K562 (cell line): Measurements from ENCODE around the gene TMEM33. TPM values are rescaled to one million over a fixed set of nuclear protein-coding genes. Genes with fewer than 3 reads are reported as not detected.

Source experiments
- FOXK2 ChIP-seq, 2 experiments: fragments of 450-650 bp; IDR thresholded peaks in 1 of 2; conservative IDR thresholded peaks in 1 of 2; 2 replicates each; pipeline ENCODE4 v1.6.1; 2016; ENCODE audit warnings: low read depth in 2 of 2, mild to moderate bottlenecking in 1 of 2
- HDAC1 ChIP-seq, 2 experiments: fragments of 450-650 bp; IDR thresholded peaks; 2 replicates each; pipeline ENCODE4 v1.6.1; 2016 to 2017; ENCODE audit warnings: inconsistent platforms in 1 of 2, mild to moderate bottlenecking in 1 of 2, moderate library complexity in 1 of 2
- KDM4B ChIP-seq, 2 experiments: fragments of 450-650 bp in 1 of 2; sonication (generic) in 1 of 2; IDR thresholded peaks; 2 replicates each; pipeline ENCODE4 v1.6.1; 2016 to 2017; ENCODE audit warnings: borderline replicate concordance in 2 of 2, antibody characterized with exemption in 1 of 2, low read depth in 1 of 2, mild to moderate bottlenecking in 1 of 2
- MYC ChIP-seq, 2 experiments: fragments of 250-450 bp in 1 of 2; sonication (Bioruptor Pico) in 1 of 2; IDR thresholded peaks; 2 replicates each; pipeline versions ENCODE4 v1.5.1 to v1.6.1; 2012 to 2021; ENCODE audit warnings: low read depth in 2 of 2, borderline replicate concordance in 1 of 2, improper control_type of control experiment in 1 of 2, low read length in 1 of 2, mild to moderate bottlenecking in 1 of 2, moderate library complexity in 1 of 2
- polyA plus RNA-seq, 8 experiments: library from polyadenylated mRNA; depleted of rRNA in 4 of 8; stranded (reverse) in 5 of 8; unstranded in 3 of 8; fragments of >200 nt; fragmentation: Nextera tagmentation in 2 of 8; fragmentation: Illumina TruSeq in 1 of 8; extraction: Ambion mirVana in 2 of 8; extraction: Trizol in 1 of 8; gene quantifications; 2 replicates each; pipeline versions ENCODE4 v1.2.1 to v1.2.3, GENCODE V29; 2011 to 2014; ENCODE audit warnings: inconsistent platforms in 1 of 8, missing spikeins in 1 of 8
- total RNA-seq, 7 experiments: library from RNA; depleted of rRNA in 6 of 7; stranded (reverse); fragments of >200 nt in 6 of 7; fragmentation: Illumina TruSeq in 2 of 7; extraction: Trizol in 2 of 7; gene quantifications; 2 replicates each; pipeline versions ENCODE4 v1.2.1 to v1.2.3, GENCODE V29; 2011 to 2021; ENCODE audit warnings: low replicate concordance in 1 of 7
- TF ChIP-seq, protein P1 (sequence below): fragments of 450-650 bp; IDR thresholded peaks from 2 replicates; pipeline ENCODE4 v1.6.1; 2016; ENCODE audit warnings: low read depth
- TF ChIP-seq, protein P2 (sequence below): fragments of 450-650 bp; formaldehyde crosslinking; IDR thresholded peaks from 2 replicates; pipeline ENCODE4 v1.4.0; 2020; ENCODE audit warnings: mild to moderate bottlenecking
- TF ChIP-seq, protein P3 (sequence below), 2 experiments: fragments of 450-650 bp; formaldehyde crosslinking in 1 of 2; IDR thresholded peaks; 2 replicates each; pipeline versions ENCODE4 v1.4.0 to v1.6.1; 2014 to 2020; ENCODE audit warnings: mild to moderate bottlenecking in 2 of 2, borderline replicate concordance in 1 of 2, low read depth in 1 of 2
- TF ChIP-seq, protein P4 (sequence below): sonication (generic); formaldehyde crosslinking; IDR thresholded peaks from 2 replicates; pipeline ENCODE4 v1.8.0; 2022; ENCODE audit warnings: mild to moderate bottlenecking, missing genetic modification reagents

Gene TMEM33
- total and polyA plus RNA-seq, 9 of the 15 experiments (the other 6 are each of a cell fraction or from before 2014, with no cell fraction given) = 16.8 to 85.9 (median 67.9) TPM

DNA sequence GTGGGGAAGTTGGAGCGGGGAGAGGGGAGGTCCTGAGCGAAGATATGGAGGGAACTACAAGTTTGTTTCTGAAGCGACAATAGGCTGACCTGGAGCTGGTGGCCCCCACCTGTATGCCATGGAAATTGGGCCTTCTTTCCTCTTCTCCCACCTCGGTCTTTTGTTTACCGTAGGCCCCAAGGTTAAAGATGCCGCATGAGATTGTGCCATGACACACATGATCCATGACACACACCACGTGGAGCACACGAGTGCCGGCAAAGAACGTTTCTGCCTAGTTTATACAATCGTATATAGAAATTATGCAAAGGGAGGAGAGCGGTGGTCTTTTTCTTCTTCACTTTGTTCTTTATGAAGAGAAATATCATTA, 408 bp downstream of the TMEM33 start (continued):
- TF ChIP-seq, protein P1, sequence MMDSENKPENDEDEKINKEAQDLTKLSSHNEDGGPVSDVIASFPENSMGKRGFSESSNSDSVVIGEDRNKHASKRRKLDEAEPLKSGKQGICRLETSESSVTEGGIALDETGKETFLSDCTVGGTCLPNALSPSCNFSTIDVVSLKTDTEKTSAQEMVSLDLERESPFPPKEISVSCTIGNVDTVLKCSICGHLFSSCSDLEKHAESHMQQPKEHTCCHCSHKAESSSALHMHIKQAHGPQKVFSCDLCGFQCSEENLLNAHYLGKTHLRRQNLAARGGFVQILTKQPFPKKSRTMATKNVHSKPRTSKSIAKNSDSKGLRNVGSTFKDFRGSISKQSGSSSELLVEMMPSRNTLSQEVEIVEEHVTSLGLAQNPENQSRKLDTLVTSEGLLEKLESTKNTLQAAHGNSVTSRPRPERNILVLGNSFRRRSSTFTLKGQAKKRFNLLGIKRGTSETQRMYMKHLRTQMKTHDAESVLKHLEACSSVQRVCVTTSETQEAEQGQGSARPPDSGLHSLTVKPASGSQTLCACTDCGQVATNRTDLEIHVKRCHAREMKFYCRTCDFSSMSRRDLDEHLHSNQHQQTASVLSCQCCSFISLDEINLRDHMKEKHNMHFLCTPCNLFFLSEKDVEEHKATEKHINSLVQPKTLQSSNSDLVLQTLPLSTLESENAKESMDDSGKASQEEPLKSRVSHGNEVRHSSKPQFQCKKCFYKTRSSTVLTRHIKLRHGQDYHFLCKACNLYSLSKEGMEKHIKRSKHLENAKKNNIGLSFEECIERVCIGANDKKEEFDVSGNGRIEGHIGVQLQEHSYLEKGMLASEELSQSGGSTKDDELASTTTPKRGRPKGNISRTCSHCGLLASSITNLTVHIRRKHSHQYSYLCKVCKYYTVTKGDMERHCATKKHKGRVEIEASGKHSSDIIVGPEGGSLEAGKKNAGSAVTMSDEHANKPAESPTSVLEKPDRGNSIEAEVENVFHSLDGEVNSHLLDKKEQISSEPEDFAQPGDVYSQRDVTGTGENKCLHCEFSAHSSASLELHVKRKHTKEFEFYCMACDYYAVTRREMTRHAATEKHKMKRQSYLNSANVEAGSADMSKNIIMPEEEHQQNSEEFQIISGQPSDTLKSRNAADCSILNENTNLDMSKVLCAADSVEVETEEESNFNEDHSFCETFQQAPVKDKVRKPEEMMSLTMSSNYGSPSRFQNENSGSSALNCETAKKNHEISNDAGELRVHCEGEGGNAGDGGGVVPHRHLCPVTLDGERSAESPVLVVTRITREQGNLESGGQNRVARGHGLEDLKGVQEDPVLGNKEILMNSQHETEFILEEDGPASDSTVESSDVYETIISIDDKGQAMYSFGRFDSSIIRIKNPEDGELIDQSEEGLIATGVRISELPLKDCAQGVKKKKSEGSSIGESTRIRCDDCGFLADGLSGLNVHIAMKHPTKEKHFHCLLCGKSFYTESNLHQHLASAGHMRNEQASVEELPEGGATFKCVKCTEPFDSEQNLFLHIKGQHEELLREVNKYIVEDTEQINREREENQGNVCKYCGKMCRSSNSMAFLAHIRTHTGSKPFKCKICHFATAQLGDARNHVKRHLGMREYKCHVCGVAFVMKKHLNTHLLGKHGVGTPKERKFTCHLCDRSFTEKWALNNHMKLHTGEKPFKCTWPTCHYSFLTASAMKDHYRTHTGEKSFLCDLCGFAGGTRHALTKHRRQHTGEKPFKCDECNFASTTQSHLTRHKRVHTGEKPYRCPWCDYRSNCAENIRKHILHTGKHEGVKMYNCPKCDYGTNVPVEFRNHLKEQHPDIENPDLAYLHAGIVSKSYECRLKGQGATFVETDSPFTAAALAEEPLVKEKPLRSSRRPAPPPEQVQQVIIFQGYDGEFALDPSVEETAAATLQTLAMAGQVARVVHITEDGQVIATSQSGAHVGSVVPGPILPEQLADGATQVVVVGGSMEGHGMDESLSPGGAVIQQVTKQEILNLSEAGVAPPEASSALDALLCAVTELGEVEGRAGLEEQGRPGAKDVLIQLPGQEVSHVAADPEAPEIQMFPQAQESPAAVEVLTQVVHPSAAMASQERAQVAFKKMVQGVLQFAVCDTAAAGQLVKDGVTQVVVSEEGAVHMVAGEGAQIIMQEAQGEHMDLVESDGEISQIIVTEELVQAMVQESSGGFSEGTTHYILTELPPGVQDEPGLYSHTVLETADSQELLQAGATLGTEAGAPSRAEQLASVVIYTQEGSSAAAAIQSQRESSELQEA = no peak
- TF ChIP-seq HDAC1 (IDR thresholded peaks at IDR 0.05) = no peak; a peak in 1 of 4 replicates
- TF ChIP-seq, protein P2, sequence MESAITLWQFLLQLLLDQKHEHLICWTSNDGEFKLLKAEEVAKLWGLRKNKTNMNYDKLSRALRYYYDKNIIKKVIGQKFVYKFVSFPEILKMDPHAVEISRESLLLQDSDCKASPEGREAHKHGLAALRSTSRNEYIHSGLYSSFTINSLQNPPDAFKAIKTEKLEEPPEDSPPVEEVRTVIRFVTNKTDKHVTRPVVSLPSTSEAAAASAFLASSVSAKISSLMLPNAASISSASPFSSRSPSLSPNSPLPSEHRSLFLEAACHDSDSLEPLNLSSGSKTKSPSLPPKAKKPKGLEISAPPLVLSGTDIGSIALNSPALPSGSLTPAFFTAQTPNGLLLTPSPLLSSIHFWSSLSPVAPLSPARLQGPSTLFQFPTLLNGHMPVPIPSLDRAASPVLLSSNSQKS = no peak
- TF ChIP-seq KDM4B (IDR thresholded peaks at IDR 0.05; ENCODE audit: borderline replicate concordance in 2 of 2, low read depth in 1 of 2) = no peak
- TF ChIP-seq, protein P3, sequence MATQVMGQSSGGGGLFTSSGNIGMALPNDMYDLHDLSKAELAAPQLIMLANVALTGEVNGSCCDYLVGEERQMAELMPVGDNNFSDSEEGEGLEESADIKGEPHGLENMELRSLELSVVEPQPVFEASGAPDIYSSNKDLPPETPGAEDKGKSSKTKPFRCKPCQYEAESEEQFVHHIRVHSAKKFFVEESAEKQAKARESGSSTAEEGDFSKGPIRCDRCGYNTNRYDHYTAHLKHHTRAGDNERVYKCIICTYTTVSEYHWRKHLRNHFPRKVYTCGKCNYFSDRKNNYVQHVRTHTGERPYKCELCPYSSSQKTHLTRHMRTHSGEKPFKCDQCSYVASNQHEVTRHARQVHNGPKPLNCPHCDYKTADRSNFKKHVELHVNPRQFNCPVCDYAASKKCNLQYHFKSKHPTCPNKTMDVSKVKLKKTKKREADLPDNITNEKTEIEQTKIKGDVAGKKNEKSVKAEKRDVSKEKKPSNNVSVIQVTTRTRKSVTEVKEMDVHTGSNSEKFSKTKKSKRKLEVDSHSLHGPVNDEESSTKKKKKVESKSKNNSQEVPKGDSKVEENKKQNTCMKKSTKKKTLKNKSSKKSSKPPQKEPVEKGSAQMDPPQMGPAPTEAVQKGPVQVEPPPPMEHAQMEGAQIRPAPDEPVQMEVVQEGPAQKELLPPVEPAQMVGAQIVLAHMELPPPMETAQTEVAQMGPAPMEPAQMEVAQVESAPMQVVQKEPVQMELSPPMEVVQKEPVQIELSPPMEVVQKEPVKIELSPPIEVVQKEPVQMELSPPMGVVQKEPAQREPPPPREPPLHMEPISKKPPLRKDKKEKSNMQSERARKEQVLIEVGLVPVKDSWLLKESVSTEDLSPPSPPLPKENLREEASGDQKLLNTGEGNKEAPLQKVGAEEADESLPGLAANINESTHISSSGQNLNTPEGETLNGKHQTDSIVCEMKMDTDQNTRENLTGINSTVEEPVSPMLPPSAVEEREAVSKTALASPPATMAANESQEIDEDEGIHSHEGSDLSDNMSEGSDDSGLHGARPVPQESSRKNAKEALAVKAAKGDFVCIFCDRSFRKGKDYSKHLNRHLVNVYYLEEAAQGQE (IDR thresholded peaks at IDR 0.05; ENCODE audit: borderline replicate concordance) = no peak
- TF ChIP-seq, protein P3 (CRISPR knock-in tag; IDR thresholded peaks at IDR 0.05; ENCODE audit: low read depth) = no peak
- TF ChIP-seq MYC (IDR thresholded peaks at IDR 0.05; ENCODE audit: low read depth, low read length) = peak; percentile 84
- no peak for TF ChIP-seq MYC (CRISPR knock-in tag; IDR thresholded peaks at IDR 0.05; ENCODE audit: borderline replicate concordance, low read depth)
- TF ChIP-seq, protein P4, sequence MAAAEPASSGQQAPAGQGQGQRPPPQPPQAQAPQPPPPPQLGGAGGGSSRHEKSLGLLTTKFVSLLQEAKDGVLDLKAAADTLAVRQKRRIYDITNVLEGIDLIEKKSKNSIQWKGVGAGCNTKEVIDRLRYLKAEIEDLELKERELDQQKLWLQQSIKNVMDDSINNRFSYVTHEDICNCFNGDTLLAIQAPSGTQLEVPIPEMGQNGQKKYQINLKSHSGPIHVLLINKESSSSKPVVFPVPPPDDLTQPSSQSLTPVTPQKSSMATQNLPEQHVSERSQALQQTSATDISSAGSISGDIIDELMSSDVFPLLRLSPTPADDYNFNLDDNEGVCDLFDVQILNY (CRISPR knock-in tag) = no peak
- 0 out of 4 replicates have a peak, but pooled peaks of 1 of the 2 experiments have one; percentile 38 for TF ChIP-seq FOXK2 (conservative IDR thresholded peaks at IDR 0.05 in 1 of 2, IDR thresholded peaks at IDR 0.05 in 1 of 2; ENCODE audit: low read depth in 2 of 2)
